Thyroid gland (tissue), 4 donors: Measurements from ENCODE around the gene BBS9. TPM values are rescaled to one million over a fixed set of nuclear protein-coding genes. Genes with fewer than 3 reads are reported as not detected.
"Not testable (repeated sequence)": the region's sequence is repeated elsewhere in the genome, so short reads cannot be mapped to it uniquely, and the experiment has no call there.

Experiments used
- DNase-seq, 2 donors: peaks; one replicate each; pipeline ENCODE4 v3.0.0-alpha.2; 2019
- H3K27ac ChIP-seq, 3 donors: fragments of 200-600 bp; sonication (generic); 1 replicate in 2 of 3; 2 replicates in 1 of 3; pipeline ENCODE4 v1.5.1; 2016 to 2019; ENCODE audit warnings: mild to moderate bottlenecking in 1 of 3, moderate library complexity in 1 of 3
- H3K27me3 ChIP-seq: fragments of 200-600 bp; sonication (generic); one replicate; pipeline ENCODE4 v1.5.1; 2019
- H3K36me3 ChIP-seq, 2 donors: fragments of 200-600 bp; sonication (generic); one replicate each; pipeline ENCODE4 v1.5.1; 2016 to 2019
- H3K4me1 ChIP-seq, 2 donors: fragments of 200-600 bp; sonication (generic); one replicate each; pipeline ENCODE4 v1.5.1; 2017 to 2019
- H3K4me3 ChIP-seq, 3 donors: fragments of 200-600 bp; sonication (generic); replicated peaks in 1 of 3; 1 replicate in 2 of 3; 2 replicates in 1 of 3; pipeline ENCODE4 v1.5.1; 2016; ENCODE audit warnings: mild to moderate bottlenecking in 1 of 3
- H3K9me3 ChIP-seq: fragments of 200-600 bp; sonication (generic); one replicate; pipeline ENCODE4 v1.5.1; 2017
- POLR2A ChIP-seq, 2 donors: fragments of 450-650 bp; IDR thresholded peaks; one replicate each; pipeline ENCODE4 v1.6.1; 2017; ENCODE audit warnings: antibody characterized with exemption in 2 of 2, mild to moderate bottlenecking in 2 of 2, moderate library complexity in 1 of 2
- WGBS, 2 donors: methylation state at CpG; one replicate each; pipeline ENCODE4 v1.1.5; 2017; 5-methylcytosine and 5-hydroxymethylcytosine counted together
- intact Hi-C: fragments of 100-400 bp; cut with DNase I; formaldehyde crosslinking; loops from one replicate; pipeline ENCODE4 v1.15.1; 2023
- total RNA-seq, 4 donors: library from RNA; depleted of rRNA; stranded (reverse); fragments of >200 nt; gene quantifications; one replicate each; pipeline ENCODE4 v1.2.3, GENCODE V29; 2016
- TF ChIP-seq, protein P1 (sequence below), 6 experiments: fragments of 200-600 bp in 3 of 6; fragments of 450-650 bp in 3 of 6; sonication (generic) in 3 of 6; IDR thresholded peaks; one replicate each; pipeline ENCODE4 v1.5.1; 2016 to 2019; ENCODE audit warnings: antibody characterized with exemption in 6 of 6, mild to moderate bottlenecking in 2 of 6, inconsistent platforms in 1 of 6, moderate library complexity in 1 of 6

Gene BBS9
- total RNA-seq, 4 donors from 2014 or later: 59.2 to 84.8 (median 73.1) TPM

DNA sequence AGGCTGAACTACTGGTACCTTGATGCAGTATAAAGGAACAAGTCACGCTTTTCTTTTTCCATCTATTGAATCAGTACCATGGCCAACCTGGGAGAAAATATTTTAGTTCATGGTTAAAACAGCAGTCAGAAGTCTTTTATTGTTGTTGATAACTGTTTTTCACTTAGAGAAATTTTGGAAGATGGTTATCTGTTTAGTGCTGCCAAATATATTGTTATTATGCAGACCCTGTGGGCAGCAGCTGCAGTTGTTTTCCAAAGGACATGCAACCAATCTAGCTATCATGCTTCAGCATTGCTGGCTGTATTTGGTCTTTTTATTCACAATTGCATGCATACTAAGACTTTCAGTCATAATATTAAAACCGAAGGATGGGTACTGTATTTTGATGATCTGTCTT lies 169.5 kb downstream of the BBS9 start:
- no peak for DNase-seq
- Histone ChIP-seq H3K27me3 (no peaks in the 10 kb centered on the region), H3K36me3 (no peaks in the 10 kb centered on the region), H3K27ac (no peak overlapping the region), H3K4me3 (no peak overlapping the region), H3K9me3 (no peaks in the 10 kb centered on the region), H3K4me1 (no peaks in the 10 kb centered on the region)
- TF ChIP-seq, protein P1, sequence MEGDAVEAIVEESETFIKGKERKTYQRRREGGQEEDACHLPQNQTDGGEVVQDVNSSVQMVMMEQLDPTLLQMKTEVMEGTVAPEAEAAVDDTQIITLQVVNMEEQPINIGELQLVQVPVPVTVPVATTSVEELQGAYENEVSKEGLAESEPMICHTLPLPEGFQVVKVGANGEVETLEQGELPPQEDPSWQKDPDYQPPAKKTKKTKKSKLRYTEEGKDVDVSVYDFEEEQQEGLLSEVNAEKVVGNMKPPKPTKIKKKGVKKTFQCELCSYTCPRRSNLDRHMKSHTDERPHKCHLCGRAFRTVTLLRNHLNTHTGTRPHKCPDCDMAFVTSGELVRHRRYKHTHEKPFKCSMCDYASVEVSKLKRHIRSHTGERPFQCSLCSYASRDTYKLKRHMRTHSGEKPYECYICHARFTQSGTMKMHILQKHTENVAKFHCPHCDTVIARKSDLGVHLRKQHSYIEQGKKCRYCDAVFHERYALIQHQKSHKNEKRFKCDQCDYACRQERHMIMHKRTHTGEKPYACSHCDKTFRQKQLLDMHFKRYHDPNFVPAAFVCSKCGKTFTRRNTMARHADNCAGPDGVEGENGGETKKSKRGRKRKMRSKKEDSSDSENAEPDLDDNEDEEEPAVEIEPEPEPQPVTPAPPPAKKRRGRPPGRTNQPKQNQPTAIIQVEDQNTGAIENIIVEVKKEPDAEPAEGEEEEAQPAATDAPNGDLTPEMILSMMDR (IDR thresholded peaks at IDR 0.05): no peak
- TF ChIP-seq POLR2A (IDR thresholded peaks at IDR 0.05): no peak
- intact Hi-C loops: no loop called here
- 97% methylated on average over 2 of the region's 2 CpGs for WGBS, 2 donors

DNA sequence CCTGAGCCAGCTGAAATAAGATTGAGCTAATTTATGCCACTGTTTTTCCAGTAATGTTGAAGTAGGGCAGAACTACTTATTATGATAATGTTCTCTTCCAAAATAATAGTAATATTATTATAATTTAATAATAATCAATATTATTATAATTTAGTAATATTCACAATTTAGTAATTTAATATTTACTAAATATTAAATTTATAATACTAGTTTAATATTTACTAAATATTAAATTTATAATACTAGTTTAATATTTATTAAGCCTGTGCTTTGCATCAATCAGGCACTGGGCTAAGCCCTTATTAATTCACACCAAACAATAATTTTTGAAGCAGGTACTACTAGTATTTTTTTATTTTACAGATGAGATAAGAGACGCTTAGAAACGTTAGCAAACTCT lies 170.1 kb downstream of the BBS9 start:
- Histone ChIP-seq H3K36me3 (no peaks in the 10 kb centered on the region), H3K27me3 (no peaks in the 10 kb centered on the region), H3K9me3 (no peaks in the 10 kb centered on the region), H3K4me1 (no peaks in the 10 kb centered on the region), H3K27ac (no peak overlapping the region), H3K4me3 (no peak overlapping the region)
- no peak for DNase-seq
- TF ChIP-seq, protein P1 (IDR thresholded peaks at IDR 0.05): no peak
- TF ChIP-seq POLR2A (IDR thresholded peaks at IDR 0.05): no peak
- 86 to 91% methylated on average over 2 of the region's 2 CpGs for WGBS, 2 donors
- intact Hi-C loops: no loop called here

DNA sequence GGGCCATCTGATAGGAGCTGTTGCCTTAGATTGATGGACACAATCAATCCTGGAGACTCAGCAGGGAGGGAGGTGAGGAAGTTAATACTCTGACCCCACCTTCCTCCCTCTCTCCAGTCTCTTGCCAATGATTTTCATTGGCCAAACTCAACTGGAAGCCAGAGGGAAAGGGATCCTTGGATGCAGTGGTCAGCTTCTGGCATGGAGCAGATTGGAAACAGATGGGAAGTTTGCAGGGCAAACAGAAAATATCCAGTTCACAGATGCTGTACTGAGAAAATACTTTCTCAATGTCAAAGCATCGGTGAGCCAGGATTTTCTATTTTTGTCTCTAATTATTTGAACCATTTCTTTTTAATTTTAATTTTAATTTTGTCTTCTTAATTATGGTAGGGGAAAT lies 170.8 kb downstream of the BBS9 start:
- intact Hi-C loops: no loop called here
- DNase-seq: no peak
- WGBS, 2 donors: 80 to 89% methylated on average over 1 of the region's 1 CpG
- Histone ChIP-seq H3K27ac (no peak overlapping the region), H3K4me3 (no peak overlapping the region), H3K9me3 (no peaks in the 10 kb centered on the region), H3K36me3 (no peaks in the 10 kb centered on the region), H3K4me1 (no peaks in the 10 kb centered on the region), H3K27me3 (no peaks in the 10 kb centered on the region)
- TF ChIP-seq, protein P1 (IDR thresholded peaks at IDR 0.05): no peak
- no peak for TF ChIP-seq POLR2A (IDR thresholded peaks at IDR 0.05)

DNA sequence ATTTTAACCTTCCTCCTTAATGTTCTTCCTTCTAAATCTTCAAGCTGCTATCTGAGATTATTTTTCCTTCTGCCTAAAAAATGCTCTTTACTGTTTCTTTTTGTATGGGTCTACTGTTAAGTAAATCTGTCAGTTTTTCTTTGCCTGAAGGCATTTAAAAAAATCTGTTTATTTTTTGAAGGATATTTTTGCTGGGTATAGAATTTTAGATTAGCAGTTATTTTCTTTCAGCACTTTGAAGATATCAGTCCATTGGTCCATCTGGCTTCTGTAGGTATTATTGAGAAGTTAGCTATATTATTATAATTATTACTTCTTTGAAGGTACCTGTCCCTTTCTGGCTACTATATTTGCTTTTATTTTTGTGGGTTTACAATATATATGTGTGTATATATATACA lies 171.4 kb downstream of the BBS9 start:
- DNase-seq: no peak
- intact Hi-C loops: no loop called here
- no peaks in the 10 kb centered on the region for H3K36me3 ChIP-seq
- no peak overlapping the region for H3K4me3 ChIP-seq
- H3K27me3 ChIP-seq: no peaks in the 10 kb centered on the region
- H3K27ac ChIP-seq: no peak overlapping the region
- H3K9me3 ChIP-seq: no peaks in the 10 kb centered on the region
- H3K4me1 ChIP-seq: no peaks in the 10 kb centered on the region
- TF ChIP-seq, protein P1 (IDR thresholded peaks at IDR 0.05): no peak

DNA sequence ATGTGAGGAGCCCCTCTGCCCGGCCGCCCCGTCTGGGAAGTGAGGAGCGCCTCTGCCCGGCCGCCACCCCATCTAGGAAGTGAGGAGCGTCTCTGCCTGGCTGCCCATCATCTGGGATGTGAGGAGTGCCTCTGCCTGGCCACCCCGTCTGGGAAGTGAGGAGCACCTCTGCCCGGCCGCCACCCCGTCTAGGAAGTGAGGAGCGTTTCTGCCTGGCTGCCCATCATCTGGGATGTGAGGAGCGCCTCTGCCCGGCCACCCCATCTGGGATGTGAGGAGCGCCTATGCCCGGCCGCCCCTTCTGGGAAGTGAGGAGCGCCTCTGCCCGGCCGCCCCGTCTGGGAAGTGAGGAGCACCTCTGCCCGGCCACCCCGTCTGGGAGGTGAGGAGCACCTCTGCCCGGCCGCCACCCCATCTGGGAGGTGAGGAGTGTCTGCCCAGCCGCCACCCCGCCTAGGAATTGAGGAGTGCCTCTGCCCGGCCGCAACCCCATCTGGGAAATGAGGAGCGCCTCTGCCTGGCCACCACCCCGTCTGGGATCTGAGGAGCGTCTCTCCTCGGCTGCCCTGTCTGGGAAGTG lies 174.7 kb downstream of the BBS9 start:
- H3K27me3 ChIP-seq, intact Hi-C loops, H3K27ac ChIP-seq, DNase-seq, H3K36me3 ChIP-seq, H3K9me3 ChIP-seq, H3K4me3 ChIP-seq, H3K4me1 ChIP-seq: not testable (repeated sequence)
- 93 to 97% methylated on average over 6 to 25 of the region's 33 CpGs for whole genome bisulfite sequencing, 2 donors

DNA sequence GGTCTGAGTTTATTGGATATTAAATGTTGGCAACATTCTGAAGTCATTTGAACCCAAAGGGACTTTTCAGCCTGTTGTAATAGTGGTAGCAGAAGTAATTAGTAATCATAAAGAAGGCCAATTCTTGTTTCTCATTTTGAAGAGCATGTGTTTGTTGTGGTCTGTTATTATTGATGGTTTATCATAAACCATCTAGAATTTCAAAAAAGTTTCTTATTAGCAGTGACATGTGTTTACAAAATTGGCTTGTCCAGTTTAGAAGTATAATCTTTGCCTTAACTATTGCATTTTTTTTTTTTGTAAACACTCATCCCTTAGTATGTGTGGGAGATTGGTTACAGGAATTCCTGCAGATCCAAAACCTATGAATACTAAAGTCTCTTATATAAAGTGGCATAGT lies 177.8 kb downstream of the BBS9 start:
- peaks cover 0 to 4% of the 10 kb centered on the region in 2 donors for H3K4me1 ChIP-seq

More for the DNA sequence above, 177.8 kb downstream of the BBS9 start:
- H3K9me3 ChIP-seq: no peaks in the 10 kb centered on the region
- intact Hi-C loops: no loop called here
- TF ChIP-seq POLR2A (IDR thresholded peaks at IDR 0.05): no peak
- TF ChIP-seq, protein P1 (IDR thresholded peaks at IDR 0.05): no peak
- no peak overlapping the region for H3K4me3 ChIP-seq
- H3K27ac ChIP-seq: no peak overlapping the region
- no peaks in the 10 kb centered on the region for H3K27me3 ChIP-seq
- DNase-seq: no peak
- no peaks in the 10 kb centered on the region for H3K36me3 ChIP-seq
